ENCODE results near the gene ZMIZ1.
"Not testable (repeated sequence)": the region's sequence is repeated elsewhere in the genome, so short reads cannot be mapped to it uniquely, and the experiment has no call there.

ZMIZ1 gene

DNA sequence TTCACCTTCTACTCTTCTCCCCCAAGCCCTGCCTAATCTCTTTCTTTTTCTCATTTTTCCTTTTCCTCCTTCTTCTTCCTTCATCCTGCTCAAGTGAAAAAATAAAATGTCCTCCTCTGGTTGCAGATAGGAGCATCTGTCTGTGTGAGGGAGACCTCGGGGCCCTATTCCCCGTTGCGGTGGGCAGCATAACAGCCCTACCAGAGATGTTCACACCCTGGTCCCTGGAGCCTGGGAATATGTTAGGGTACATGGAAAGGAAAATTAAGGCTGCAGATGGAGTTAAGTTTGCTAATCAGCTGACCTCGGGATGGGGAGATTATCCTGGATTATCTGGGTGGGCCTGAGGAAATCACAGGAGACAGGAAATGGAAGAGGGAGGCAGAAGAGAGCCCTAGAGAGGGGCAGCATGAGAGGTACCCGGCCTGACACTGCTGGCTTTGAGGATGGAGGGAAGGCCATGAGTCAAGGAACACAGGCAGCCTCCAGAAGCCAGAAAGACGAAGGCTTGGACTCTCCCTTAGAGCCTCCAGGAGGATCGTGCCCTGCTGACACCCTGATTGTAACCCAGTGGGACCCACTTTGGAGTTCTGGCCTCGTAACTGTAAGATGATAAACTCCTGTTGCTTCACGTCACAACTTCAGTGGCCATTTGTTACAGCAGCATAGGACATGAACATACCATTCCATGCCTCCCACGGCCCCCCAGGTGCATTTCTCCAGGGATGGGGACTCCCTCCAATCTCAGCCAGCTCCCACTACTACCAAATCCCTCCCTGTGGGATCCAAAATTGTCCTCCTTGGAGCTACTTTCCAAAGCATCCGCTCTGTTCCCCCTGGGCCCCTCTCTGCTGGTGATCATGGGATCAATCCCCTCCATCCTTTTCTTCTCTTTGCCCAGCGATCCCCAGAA is 39.0 kb upstream of the ZMIZ1 start:
- H3K4me3 ChIP-seq (ENCODE audit: low read depth, low read length) = no peak overlapping the region

- no peak overlapping the region for H3K4me3 ChIP-seq (ENCODE audit: low read depth, low read length)
Observed at GRCh38 chr10:79030705-79031104, 38.1 kb upstream of the ZMIZ1 start.

GRCh38 chr10:79031723-79032122 is 37.0 kb upstream of the ZMIZ1 start:
- H3K4me3 ChIP-seq (ENCODE audit: low read depth, low read length) = no peak overlapping the region

DNA sequence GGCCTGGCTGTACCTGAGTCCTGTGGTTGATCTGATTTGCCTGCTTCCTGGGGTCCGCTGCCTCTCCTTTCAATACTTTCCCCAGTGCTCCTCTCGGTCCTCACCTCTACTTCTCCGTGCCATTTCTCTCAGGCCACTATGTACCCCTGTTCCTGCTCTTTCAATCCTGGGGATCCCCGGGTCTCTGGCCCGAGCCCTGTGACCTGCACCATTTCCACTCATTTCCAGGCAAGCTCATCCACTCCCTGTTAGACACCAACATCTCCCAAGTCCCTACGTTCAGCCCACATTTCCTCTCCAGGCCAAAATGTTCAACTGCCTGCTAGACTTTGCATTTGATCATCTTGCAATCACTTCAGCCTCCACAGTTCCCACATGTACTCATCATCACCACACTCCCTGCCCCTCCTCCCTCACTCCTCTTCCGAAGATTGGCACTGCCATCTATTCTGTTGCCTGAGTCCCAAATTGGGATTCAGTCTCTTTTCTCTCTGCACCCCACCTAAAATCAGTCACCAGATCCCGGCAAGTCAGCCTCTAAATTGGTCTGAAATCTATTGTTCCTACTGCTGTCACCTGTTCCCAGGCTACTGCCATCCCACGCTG is 34.4 kb upstream of the ZMIZ1 start:
- H3K4me3 ChIP-seq (ENCODE audit: low read depth, low read length) = no peak overlapping the region

DNA sequence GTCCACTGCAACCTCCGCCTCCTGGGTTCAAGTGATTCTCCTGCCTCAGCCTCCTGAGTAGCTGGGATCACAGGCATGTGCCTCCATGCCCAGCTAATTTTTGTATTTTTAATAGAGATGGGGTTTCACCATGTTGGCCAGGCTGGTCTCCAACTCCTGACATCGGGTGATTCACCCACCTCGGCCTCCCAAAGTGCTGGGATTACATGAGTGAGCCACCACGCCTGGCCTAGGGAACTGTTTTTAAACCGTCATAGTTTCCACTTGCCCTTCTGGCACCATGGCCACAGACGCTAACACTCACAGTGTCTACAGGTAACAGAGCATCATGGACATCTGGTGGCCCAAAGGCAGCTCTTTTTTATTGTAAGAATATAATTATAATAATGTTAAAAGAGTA is 32.4 kb upstream of the ZMIZ1 start:
- H3K4me3 ChIP-seq (ENCODE audit: low read depth, low read length) = not testable (repeated sequence)

GRCh38 chr10:79038104-79038840 is 30.5 kb upstream of the ZMIZ1 start:
- no peak overlapping the region for H3K4me3 ChIP-seq (ENCODE audit: low read depth, low read length)

DNA sequence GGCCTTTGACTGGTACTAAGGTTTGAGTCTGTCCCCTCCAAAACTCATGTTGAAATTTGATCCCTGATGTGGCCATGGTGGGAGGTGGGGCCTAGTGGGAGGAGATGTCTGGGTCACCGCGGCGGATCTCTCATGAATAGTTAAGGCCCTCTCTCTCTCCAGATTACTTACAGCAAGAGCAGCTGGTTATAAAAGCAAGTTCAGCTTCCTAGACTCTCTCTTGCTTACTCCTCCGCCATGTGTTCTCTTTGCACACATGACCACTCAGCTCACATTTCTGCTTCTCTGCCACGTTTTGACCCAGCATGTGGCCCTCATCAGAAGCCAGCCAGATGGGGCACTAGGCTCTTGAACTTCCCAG is 29.9 kb upstream of the ZMIZ1 start:
- no peak overlapping the region for H3K4me3 ChIP-seq (ENCODE audit: low read depth, low read length)

- H3K4me3 ChIP-seq (ENCODE audit: low read depth, low read length) = no peak overlapping the region
Observed at GRCh38 chr10:79042639-79043411, 25.9 kb upstream of the ZMIZ1 start.

GRCh38 chr10:79044036-79044632 is 24.6 kb upstream of the ZMIZ1 start:
- no peak overlapping the region for H3K4me3 ChIP-seq (ENCODE audit: low read depth, low read length)

- no peak overlapping the region for H3K4me3 ChIP-seq (ENCODE audit: low read depth, low read length)
Observed at GRCh38 chr10:79044846-79045245, 23.9 kb upstream of the ZMIZ1 start.

- H3K4me3 ChIP-seq (ENCODE audit: low read depth, low read length) = no peak overlapping the region
Observed at GRCh38 chr10:79045566-79046175, 23.1 kb upstream of the ZMIZ1 start.

GRCh38 chr10:79046326-79046725 is 22.4 kb upstream of the ZMIZ1 start:
- H3K4me3 ChIP-seq (ENCODE audit: low read depth, low read length) = no peak overlapping the region

DNA sequence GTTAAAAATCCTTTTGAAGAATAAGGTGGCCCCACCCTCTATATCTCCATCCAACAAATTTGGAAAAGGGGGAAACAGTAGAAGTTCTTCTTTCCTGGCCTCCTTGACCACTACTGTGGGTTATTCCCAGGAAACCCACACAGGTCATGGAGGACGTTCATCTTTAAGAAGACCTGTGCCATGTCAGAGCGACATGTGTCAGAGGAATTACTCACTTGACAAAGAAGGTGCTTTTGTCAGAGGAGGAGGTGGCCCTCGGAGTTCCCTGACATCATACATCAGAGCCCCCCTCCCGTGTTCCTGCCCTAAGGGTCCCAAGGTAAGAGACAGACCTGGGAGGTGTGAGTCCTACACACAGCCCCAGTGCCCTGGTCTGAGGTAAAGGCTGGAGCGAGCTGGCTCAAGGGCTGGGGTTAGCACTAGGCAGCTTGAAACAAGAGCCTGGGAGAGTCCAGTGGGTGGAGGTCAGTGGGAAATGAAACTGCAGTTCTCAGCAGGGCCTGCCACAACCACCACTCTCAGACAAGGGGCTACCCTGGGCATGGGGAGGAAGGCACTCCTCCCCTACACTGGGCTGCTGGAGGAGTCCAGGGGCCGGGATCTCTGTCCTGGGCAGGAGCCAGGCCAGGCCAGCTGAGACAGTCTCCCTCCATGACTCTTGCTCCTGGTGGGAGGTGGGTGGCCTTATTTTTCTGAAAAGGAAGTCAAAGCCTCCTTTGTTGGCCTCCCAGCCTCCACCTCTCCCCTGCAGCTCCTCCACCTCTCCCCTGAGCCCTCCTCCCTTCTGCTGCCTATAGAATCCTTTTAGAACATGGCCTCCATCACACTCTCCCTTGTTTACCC is 21.8 kb upstream of the ZMIZ1 start:
- H3K4me3 ChIP-seq (ENCODE audit: low read depth, low read length) = no peak overlapping the region

- H3K4me3 ChIP-seq (ENCODE audit: low read depth, low read length) = no peak overlapping the region
Observed at GRCh38 chr10:79047584-79047874, 21.2 kb upstream of the ZMIZ1 start.

GRCh38 chr10:79047875-79048638 is 20.7 kb upstream of the ZMIZ1 start:
- H3K4me3 ChIP-seq (ENCODE audit: low read depth, low read length) = no peak overlapping the region

- H3K4me3 ChIP-seq (ENCODE audit: low read depth, low read length) = no peak overlapping the region
Observed at GRCh38 chr10:79048639-79049550, 19.9 kb upstream of the ZMIZ1 start.

- no peak overlapping the region for H3K4me3 ChIP-seq (ENCODE audit: low read depth, low read length)
Observed at GRCh38 chr10:79049931-79050895, 18.6 kb upstream of the ZMIZ1 start.
